HCT116 (cell line): ENCODE data around the gene MRGPRX3.
"Not testable (repeated sequence)": the region's sequence is repeated elsewhere in the genome, so short reads cannot be mapped to it uniquely, and the experiment has no call there.

Source experiments
- CBX3 ChIP-seq: IDR thresholded peaks from 2 replicates; pipeline ENCODE4 v1.6.1; 2012; ENCODE audit warnings: low read depth
- CEBPB ChIP-seq: IDR thresholded peaks from 2 replicates; pipeline ENCODE4 v1.6.1; 2012; ENCODE audit warnings: low read depth
- POLR2A ChIP-seq: IDR thresholded peaks from 2 replicates; pipeline ENCODE4 v1.7.0; 2011; ENCODE audit warnings: borderline replicate concordance; ENCODE audit not compliant: insufficient read depth, insufficient read length; ENCODE audit errors: extremely low read depth
- POLR2AphosphoS5 ChIP-seq: IDR thresholded peaks from 2 replicates; pipeline ENCODE4 v1.6.1; 2011; ENCODE audit warnings: mild to moderate bottlenecking, low read depth, low read length, moderate library complexity
- RAD21 ChIP-seq: IDR thresholded peaks from 2 replicates; pipeline ENCODE4 v1.6.1; 2012; ENCODE audit warnings: low read depth, mild to moderate bottlenecking
- SIN3A ChIP-seq: IDR thresholded peaks from 2 replicates; pipeline ENCODE4 v1.6.1; 2012; ENCODE audit warnings: low read depth
- ZFX ChIP-seq: fragments of 450-650 bp; IDR thresholded peaks from 2 replicates; pipeline ENCODE4 v1.6.1; 2017
- TF ChIP-seq, protein P1 (sequence below): IDR thresholded peaks from 2 replicates; pipeline ENCODE4 v1.6.1; 2011; ENCODE audit warnings: mild to moderate bottlenecking, low read length, moderate library complexity; ENCODE audit not compliant: insufficient replicate concordance; ENCODE audit errors: extremely low read depth
- TF ChIP-seq, protein P2 (sequence below): IDR thresholded peaks from 2 replicates; pipeline ENCODE4 v1.6.1; 2012
- TF ChIP-seq, protein P3 (sequence below): IDR thresholded peaks from 2 replicates; pipeline ENCODE4 v1.6.1; 2012
- TF ChIP-seq, protein P4 (sequence below), 3 experiments: fragments of 200-600 bp in 1 of 3; sonication (generic) in 1 of 3; IDR thresholded peaks in 2 of 3; conservative IDR thresholded peaks in 1 of 3; 2 replicates each; pipeline ENCODE4 v1.5.1; 2012 to 2017; ENCODE audit warnings: low read depth in 2 of 3, low read length in 2 of 3, antibody characterized with exemption in 1 of 3, borderline replicate concordance in 1 of 3, control low read depth in 1 of 3, mild to moderate bottlenecking in 1 of 3, mixed read lengths in 1 of 3, mixed run types in 1 of 3, moderate library complexity in 1 of 3; ENCODE audit not compliant: insufficient read depth in 1 of 3

DNA sequence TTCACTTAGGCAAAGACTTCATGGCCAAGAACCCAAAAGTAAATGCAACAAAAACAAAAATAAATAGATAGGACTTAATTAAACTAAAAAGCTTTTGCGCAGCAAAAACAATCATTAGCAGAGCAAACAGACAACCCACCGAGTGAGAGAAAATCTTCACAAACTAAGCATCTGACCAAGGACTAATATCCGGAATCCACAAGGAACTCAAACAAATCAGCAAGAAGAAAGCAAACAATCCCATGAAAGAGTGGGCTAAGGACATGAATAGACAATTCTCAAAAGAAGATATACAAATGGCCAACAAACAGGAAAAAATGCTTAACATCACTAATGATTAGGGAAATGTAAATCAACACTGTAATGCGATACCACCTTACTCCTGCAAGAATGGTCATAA is 1.3 kb upstream of the MRGPRX3 start:
- TF ChIP-seq, protein P1, sequence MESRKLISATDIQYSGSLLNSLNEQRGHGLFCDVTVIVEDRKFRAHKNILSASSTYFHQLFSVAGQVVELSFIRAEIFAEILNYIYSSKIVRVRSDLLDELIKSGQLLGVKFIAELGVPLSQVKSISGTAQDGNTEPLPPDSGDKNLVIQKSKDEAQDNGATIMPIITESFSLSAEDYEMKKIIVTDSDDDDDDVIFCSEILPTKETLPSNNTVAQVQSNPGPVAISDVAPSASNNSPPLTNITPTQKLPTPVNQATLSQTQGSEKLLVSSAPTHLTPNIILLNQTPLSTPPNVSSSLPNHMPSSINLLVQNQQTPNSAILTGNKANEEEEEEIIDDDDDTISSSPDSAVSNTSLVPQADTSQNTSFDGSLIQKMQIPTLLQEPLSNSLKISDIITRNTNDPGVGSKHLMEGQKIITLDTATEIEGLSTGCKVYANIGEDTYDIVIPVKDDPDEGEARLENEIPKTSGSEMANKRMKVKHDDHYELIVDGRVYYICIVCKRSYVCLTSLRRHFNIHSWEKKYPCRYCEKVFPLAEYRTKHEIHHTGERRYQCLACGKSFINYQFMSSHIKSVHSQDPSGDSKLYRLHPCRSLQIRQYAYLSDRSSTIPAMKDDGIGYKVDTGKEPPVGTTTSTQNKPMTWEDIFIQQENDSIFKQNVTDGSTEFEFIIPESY, result not testable (repeated sequence)
- not testable (repeated sequence) for TF ChIP-seq CBX3, CEBPB, ZFX, POLR2A, POLR2AphosphoS5, RAD21, SIN3A
- TF ChIP-seq, protein P2, sequence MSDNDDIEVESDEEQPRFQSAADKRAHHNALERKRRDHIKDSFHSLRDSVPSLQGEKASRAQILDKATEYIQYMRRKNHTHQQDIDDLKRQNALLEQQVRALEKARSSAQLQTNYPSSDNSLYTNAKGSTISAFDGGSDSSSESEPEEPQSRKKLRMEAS, result not testable (repeated sequence)
- TF ChIP-seq, protein P3, sequence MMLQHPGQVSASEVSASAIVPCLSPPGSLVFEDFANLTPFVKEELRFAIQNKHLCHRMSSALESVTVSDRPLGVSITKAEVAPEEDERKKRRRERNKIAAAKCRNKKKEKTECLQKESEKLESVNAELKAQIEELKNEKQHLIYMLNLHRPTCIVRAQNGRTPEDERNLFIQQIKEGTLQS, result not testable (repeated sequence)
- TF ChIP-seq, protein P4, sequence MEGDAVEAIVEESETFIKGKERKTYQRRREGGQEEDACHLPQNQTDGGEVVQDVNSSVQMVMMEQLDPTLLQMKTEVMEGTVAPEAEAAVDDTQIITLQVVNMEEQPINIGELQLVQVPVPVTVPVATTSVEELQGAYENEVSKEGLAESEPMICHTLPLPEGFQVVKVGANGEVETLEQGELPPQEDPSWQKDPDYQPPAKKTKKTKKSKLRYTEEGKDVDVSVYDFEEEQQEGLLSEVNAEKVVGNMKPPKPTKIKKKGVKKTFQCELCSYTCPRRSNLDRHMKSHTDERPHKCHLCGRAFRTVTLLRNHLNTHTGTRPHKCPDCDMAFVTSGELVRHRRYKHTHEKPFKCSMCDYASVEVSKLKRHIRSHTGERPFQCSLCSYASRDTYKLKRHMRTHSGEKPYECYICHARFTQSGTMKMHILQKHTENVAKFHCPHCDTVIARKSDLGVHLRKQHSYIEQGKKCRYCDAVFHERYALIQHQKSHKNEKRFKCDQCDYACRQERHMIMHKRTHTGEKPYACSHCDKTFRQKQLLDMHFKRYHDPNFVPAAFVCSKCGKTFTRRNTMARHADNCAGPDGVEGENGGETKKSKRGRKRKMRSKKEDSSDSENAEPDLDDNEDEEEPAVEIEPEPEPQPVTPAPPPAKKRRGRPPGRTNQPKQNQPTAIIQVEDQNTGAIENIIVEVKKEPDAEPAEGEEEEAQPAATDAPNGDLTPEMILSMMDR (IDR thresholded peaks at IDR 0.05 in 2 of 3, conservative IDR thresholded peaks at IDR 0.05 in 1 of 3; ENCODE audit: borderline replicate concordance in 1 of 3, insufficient read depth in 1 of 3, low read depth in 2 of 3, low read length in 2 of 3), result not testable (repeated sequence)
